GM18951 (cell line): Measurements from ENCODE around the gene ZNF480.

Experiments
- POLR2A ChIP-seq: IDR thresholded peaks from 4 replicates; pipeline ENCODE4 v1.6.1; 2011; ENCODE audit warnings: mild to moderate bottlenecking; ENCODE audit not compliant: insufficient read length, insufficient read depth; ENCODE audit errors: extremely low read depth
- in situ Hi-C: fragments of 300-500 bp; cut with MboI; formaldehyde crosslinking; loops from one replicate; pipeline ENCODE4 v1.12.0; 2022; ENCODE audit warnings: low sequenced_read_pairs, mixed read lengths, inconsistent platforms; ENCODE audit not compliant: unreplicated experiment

Gene ZNF480

DNA sequence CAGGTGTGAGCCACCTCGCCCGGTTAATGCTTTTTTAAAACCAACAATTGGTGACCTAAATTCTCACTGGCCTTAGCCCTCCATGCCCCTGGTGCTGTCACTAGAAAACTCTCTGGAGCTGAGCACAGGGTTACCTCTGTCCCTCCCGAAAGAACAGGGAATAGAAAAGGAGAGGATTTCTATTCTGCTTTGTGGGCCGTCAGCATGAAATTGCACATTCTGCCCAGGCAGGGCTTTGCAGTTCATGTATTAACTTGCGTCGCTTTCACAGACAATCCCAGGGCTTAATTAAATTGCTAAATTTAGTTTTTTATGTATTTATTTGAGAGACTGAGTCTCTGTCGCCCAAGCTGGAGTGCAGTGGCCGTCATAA, 583 bp upstream of the ZNF480 start:
- in situ Hi-C loops: no loop called here
- TF ChIP-seq POLR2A: no peak

DNA sequence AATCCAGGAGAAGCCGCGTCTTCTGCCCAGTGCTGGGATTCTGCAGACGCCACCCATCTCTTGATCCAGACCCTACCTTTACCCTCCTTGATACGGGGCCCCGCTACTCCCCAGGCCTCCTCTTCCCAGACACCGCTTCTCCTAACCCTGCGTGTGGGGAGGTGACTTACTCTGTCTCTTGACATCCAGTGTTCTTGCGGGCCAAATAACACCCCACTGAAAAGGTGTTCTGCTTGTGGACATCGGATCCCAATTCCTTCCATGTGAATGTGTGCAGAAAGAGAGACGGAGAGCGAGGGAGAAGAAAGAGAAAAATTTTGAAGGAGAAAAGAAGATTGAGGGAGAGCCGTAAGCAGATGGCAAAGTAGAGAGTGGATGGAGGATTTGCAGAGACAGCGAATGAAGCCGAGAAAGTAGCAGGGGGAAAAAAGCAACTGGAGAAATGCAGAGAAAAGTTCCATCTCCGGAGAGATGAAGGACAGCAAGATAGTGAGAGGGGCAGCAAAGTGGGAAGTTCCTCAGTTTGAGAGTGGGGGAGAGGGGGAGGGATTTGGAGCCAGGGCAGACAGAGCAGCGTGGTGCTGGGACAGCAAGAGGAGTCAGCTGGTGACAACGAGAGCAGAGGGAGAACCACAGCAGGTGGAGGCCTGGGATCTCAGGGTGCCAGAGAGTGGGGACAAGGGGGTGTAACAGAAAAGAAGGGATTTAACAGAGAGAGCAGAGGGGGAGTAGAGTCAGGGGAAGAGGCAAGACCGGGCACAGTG, 814 bp downstream of the ZNF480 start:
- in situ Hi-C loops: no loop called here
- no peak for TF ChIP-seq POLR2A

DNA sequence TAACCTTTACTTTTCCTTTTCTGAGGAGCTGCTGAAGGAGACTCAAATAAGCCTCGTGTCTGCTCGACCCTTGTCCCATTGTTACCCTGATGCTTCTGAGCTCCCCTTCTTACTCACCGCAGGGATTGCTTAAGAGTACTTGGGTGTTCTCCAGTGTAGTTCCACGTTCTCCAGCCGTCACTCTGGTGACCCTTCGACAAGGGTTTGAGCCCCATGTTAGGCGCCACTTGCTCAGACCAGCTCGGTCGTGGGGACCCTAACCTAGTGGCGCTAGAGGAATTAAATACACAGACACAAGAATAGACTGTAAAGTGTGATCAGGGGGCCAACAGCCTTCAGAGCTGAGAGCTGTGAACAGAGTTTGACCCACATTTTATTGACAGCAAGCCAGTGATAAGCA, 10.3 kb downstream of the ZNF480 start:
- in situ Hi-C loops: no loop called here
- TF ChIP-seq POLR2A: no peak

DNA sequence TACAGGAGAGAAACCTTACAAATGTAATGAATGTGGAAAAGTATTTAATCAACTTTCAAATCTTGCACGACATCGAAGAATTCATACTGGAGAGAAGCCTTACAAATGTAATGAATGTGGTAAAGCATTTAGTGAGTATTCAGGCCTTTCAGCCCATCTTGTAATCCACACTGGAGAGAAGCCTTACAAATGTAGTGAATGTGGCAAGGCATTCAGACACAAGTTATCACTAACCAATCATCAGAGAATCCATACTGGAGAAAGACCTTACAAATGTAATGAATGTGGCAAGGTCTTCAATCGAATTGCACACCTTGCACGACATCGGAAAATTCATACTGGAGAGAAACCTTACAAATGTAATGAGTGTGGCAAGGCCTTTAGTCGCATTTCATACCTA, 25.5 kb downstream of the ZNF480 start:
- TF ChIP-seq POLR2A: no peak
- in situ Hi-C loops: no loop called here

DNA sequence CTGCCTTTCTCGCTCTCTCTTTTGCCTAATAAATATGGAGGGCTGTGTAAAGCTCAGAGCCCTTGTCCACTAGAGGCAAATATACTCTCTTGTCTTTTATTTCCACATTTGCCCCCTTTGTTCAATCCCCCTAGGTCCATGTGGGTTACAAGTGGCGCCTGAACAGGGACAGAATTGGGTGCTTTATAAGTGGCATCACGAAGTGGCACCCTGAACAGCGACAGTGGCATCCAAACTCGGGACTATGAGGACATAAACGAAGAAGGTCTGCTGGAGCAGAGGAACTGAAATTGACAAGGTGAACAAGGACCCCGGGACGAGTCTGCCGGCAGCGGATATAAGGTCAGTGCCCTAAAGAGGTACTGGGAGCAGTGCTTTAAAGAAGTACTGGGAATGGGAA, 34.8 kb downstream of the ZNF480 start:
- in situ Hi-C loops: loop anchor here (10.0 kb wide), 1 partner anchor 943 kb away; no protein-coding TSS in a partner anchor

DNA sequence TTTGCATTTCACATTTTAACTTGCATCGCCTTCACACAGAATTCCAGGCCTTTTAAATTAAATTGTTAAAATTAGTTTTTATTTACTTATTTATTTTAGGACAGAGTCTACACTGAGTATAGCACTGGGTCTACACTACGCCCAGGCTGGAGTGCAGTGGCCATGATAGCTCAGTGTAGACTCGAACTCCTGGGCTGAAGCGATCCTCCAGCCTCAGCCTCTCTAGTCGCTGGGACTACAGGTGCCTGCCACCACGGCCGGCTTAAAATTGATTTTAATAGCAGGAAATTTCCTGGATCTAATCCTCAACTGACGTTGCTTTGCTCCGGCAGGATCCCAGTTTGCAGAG, 38.8 kb downstream of the ZNF480 start:
- TF ChIP-seq POLR2A: no peak
- in situ Hi-C loops: loop anchor here (10.0 kb wide), 1 partner anchor 939 kb away; no protein-coding TSS in a partner anchor

More for the DNA sequence above, 34.8 kb downstream of the ZNF480 start:
- no peak for TF ChIP-seq POLR2A

DNA sequence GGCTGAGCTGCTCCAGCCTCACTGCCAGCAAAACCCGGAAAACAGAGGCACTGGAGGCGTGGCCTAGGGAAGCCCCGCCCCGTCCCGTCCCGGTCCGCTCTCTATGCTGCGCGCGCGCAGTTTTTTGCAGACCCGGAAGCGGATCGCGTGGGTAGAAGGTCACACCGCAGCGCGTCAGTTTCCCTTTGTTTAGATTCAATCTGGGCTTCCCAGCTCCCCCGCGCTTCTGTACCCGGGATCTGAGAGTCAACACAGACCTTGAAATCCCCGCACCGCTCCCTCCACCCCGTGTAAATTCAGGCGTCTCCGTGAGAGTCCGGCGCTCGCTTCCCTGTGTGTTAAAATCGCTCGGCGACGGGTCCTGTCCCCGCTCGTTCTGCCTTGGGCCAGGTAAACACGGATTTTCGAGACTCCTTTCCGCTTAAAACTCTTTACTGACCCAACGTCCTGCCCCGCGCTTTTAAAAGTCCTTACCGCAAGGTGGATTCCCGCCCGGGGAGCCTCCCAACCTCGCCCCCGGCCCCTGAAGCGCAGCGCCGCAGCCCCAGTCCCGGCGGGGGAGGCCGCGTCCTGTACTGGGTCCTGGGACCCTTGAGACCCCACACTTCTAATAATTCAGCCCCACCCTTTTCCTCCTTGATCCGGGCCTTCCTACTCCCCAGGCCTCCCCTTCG, 39.3 kb downstream of the ZNF480 start, which contains the start of gene ZNF610:
Gene ZNF610 (plus strand): TSS at position 127 of the 674 bp plus-strand sequence. CDS start 12,930 bp downstream, outside the sequence.
- in situ Hi-C loops: loop anchor here (10.0 kb wide), 1 partner anchor 939 kb away; no protein-coding TSS in a partner anchor
- TF ChIP-seq POLR2A: peak; percentile 43

DNA sequence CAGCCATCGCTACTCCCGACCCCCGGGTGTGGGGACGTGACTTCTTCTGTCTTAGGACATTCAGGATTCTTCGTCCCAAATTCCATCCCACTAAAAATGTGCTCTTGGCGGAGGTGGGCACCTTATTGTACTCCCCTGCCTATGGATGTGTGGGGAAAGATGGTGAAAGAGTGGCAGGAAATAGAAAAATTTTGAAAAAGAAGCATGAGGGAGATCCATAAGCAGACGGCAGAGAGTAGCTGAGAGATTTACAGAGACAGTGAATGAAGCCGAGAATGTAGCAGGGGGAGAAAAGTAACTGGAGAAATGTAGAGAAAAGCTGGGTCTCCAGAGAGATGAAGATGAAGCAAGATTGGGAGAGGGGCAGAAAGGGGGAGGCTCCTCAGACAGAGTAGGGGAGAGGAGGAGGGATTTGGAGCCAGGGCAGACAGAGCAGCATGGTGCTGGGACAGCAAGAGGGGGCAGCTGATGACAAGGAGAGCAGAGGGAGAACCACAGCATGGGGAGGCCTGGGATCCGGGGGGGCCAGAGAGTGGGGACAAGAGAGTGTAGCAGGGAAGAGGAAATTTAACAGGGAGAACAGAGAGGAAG, 39.9 kb downstream of the ZNF480 start:
- in situ Hi-C loops: loop anchor here (10.0 kb wide), 1 partner anchor 938 kb away; no protein-coding TSS in a partner anchor

DNA sequence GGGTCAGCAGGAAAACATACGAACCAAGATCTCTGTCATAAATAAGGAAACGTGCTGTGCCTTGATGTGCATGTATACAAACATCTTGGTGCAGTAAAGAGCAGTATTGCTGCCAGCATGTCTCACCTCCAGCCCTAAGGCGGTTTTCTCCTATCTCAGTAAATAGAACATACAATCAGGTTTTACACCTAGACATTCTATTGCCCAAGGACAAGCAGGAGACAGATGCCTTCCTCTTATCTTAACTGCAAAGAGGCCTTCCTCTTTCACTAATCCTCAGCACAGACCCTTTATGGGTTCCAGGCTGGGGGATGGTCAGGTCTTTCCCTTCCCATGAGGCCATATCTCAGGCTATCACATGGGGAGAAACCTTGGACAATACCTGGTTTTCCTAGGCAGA, 42.1 kb downstream of the ZNF480 start:
- in situ Hi-C loops: loop anchor here (10.0 kb wide), 1 partner anchor 936 kb away; no protein-coding TSS in a partner anchor

More for the DNA sequence above, 39.9 kb downstream of the ZNF480 start:
- TF ChIP-seq POLR2A: no peak

DNA sequence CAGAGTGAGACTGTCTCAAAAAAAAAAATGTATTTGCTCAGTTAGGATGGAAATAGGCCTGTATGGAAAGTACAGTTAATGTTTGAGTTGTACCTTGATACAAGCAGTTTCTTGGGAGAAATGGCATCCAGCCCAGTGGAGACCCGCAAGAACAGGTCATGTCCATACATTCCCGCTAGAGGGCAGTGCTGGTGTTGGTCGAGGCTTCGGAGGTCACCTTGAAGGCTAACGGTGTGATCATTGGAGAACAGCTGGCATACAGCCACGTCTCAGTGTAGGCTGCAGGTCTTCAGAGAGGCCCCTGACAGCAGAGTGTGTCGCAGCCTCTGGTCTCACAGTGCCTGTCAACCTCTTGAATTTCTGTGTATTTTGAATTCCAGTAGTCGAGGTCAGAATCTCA, 46.6 kb downstream of the ZNF480 start:
- no peak for TF ChIP-seq POLR2A
- in situ Hi-C loops: no loop called here

DNA sequence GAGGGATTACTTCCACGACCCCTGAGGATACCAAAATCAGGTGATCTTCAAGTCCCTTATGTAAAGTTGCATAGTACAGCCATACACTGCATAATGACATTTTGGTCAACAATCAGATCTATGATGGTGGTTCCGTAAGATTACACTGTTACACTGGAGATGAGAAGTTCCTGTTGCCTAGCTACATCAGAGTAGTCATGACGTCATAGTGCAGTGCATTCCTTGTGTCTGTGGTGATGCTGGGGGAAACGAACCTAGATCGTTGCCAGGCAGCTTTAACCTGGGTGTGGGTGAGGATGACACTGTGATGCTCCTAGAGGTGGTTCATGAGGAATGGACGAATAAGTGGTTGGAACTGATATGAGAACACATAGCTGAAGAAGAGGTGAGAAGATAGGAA, 48.2 kb downstream of the ZNF480 start:
- no peak for TF ChIP-seq POLR2A
- in situ Hi-C loops: no loop called here

DNA sequence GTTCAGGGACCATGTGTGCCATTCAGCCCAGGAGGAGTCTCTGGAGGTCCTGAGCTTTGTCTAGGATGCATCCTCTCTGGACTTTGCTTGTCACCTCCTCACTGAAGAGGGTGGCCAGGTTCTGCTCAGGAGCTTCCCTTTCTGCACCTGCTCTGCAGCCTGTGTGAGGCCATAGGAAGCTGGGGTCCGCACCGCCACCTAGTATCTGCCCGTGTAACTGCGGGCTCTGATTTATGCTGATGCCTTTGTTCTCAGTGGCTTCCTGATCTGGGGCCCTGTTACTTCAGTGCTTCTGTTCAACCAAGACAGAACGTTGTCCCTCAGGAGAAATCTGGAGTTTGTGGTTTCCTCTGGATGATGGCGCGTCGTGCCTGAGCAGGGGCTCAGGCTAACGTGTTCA, 54.5 kb downstream of the ZNF480 start:
- TF ChIP-seq POLR2A: no peak
- in situ Hi-C loops: no loop called here

DNA sequence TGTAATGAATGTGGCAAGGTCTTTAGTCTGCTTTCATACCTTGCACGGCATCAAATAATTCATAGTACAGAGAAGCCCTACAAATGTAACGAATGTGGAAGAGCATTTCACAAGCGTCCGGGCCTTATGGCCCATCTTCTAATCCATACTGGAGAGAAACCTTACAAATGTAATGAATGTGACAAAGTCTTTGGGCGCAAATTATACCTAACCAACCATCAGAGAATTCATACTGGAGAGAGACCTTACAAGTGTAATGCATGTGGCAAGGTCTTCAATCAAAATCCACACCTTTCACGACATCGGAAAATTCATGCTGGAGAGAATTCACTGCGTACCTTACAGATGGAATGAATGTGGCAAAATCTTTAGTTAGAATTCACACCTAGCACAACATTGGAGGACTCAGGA, 69.5 kb downstream of the ZNF480 start:
- in situ Hi-C loops: no loop called here
- no peak for TF ChIP-seq POLR2A
